ENCODE data around the gene MBTD1.

GRCh38 chr17:51135956-51136355 is 123.9 kb downstream of the MBTD1 start:
- TF ChIP-seq, protein P1, sequence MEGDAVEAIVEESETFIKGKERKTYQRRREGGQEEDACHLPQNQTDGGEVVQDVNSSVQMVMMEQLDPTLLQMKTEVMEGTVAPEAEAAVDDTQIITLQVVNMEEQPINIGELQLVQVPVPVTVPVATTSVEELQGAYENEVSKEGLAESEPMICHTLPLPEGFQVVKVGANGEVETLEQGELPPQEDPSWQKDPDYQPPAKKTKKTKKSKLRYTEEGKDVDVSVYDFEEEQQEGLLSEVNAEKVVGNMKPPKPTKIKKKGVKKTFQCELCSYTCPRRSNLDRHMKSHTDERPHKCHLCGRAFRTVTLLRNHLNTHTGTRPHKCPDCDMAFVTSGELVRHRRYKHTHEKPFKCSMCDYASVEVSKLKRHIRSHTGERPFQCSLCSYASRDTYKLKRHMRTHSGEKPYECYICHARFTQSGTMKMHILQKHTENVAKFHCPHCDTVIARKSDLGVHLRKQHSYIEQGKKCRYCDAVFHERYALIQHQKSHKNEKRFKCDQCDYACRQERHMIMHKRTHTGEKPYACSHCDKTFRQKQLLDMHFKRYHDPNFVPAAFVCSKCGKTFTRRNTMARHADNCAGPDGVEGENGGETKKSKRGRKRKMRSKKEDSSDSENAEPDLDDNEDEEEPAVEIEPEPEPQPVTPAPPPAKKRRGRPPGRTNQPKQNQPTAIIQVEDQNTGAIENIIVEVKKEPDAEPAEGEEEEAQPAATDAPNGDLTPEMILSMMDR (IDR thresholded peaks at IDR 0.05): no peak
- TF ChIP-seq CHD2 (IDR thresholded peaks at IDR 0.05; ENCODE audit: low read length, partially characterized antibody) (no peak), GATA2 (CRISPR knock-in tag; IDR thresholded peaks at IDR 0.05) (no peak), NFIC (IDR thresholded peaks at IDR 0.05; ENCODE audit: borderline replicate concordance) (no peak), SMC3 (IDR thresholded peaks at IDR 0.05; ENCODE audit: low read depth, low read length) (no peak), NRF1 (IDR thresholded peaks at IDR 0.05; ENCODE audit: low read depth, low read length) (no peak), EP300 (IDR thresholded peaks at IDR 0.05; ENCODE audit: borderline replicate concordance in 1 of 2, low read depth in 1 of 2, low read length in 1 of 2) (no peak), RFX5 (IDR thresholded peaks at IDR 0.05; ENCODE audit: low read length) (no peak), TEAD4 (IDR thresholded peaks at IDR 0.05; ENCODE audit: borderline replicate concordance, insufficient read depth) (no peak), SIN3A (IDR thresholded peaks at IDR 0.05; ENCODE audit: borderline replicate concordance, low read depth, low read length) (no peak), PBX3 (IDR thresholded peaks at IDR 0.05) (no peak)

Measured in SK-N-SH (cell line).